H1 (cell line): ENCODE data around the gene SEZ6L. TPM values are rescaled to one million over a fixed set of nuclear protein-coding genes. Genes with fewer than 3 reads are reported as not detected.

Experiments
- CTCF ChIA-PET: fragments of 300-600 bp; sonication (Branson Sonifier 250); formaldehyde crosslinking; loops from one replicate; lab custom pipeline; 2021; ENCODE audit not compliant: partially characterized antibody; lab: Charles Lee
- POLR2A ChIA-PET: fragments of 300-600 bp; sonication (Branson Sonifier 250); formaldehyde crosslinking; loops from one replicate; lab custom pipeline; 2021; ENCODE audit warnings: inconsistent platforms; ENCODE audit not compliant: partially characterized antibody; lab: Charles Lee
- DNase-seq, 2 experiments: peaks; one replicate each; pipeline versions ENCODE4 v3.0.0 to v3.0.0-alpha.2; 2010 to 2022; ENCODE audit warnings: low spot score in 2 of 2, low read depth in 1 of 2, mixed read lengths in 1 of 2
- FAIRE-seq: peaks from 2 replicates; lab custom pipeline; 2011; peaks lifted over from hg19 to GRCh38; lab: Jason Lieb, UNC
- H2AFZ ChIP-seq: 2 replicates; pipeline ENCODE4 v1.8.1; 2012; ENCODE audit warnings: low read length, inconsistent platforms
- H2AK5ac ChIP-seq: 2 replicates; pipeline ENCODE4 v1.6.1; 2013; ENCODE audit warnings: low read depth, low read length
- H2BK120ac ChIP-seq: replicated peaks from 2 replicates; pipeline ENCODE3; 2013; ENCODE audit warnings: low read depth, low read length, inconsistent platforms
- H2BK12ac ChIP-seq: 2 replicates; pipeline ENCODE4 v1.6.1; 2013; ENCODE audit warnings: low read depth, low read length
- H2BK15ac ChIP-seq: 2 replicates; pipeline ENCODE4 v1.6.1; 2013; ENCODE audit warnings: low read length
- H2BK20ac ChIP-seq: 2 replicates; pipeline ENCODE4 v1.6.1; 2013; ENCODE audit warnings: low read length
- H2BK5ac ChIP-seq: 2 replicates; pipeline ENCODE4 v1.6.1; 2013; ENCODE audit warnings: low read depth, low read length
- H3K14ac ChIP-seq: 2 replicates; pipeline ENCODE4 v1.6.1; 2013; ENCODE audit warnings: inconsistent platforms; ENCODE audit not compliant: insufficient read length
- H3K18ac ChIP-seq: 2 replicates; pipeline ENCODE4 v1.6.1; 2013; ENCODE audit warnings: low read length; ENCODE audit errors: extremely low read depth
- H3K23ac ChIP-seq: 2 replicates; pipeline ENCODE4 v1.6.1; 2013; ENCODE audit warnings: inconsistent platforms; ENCODE audit not compliant: insufficient read length
- H3K23me2 ChIP-seq: 2 replicates; pipeline ENCODE4 v1.6.1; 2013; ENCODE audit warnings: low read depth, low read length
- H3K27ac ChIP-seq: 2 replicates; pipeline ENCODE4 v1.6.1; 2011; ENCODE audit warnings: low read depth, low read length, inconsistent platforms
- H3K27me3 ChIP-seq, 4 experiments: replicated peaks in 1 of 4; 1 replicate in 1 of 4; 2 replicates in 3 of 4; pipeline versions ENCODE4 v1.6.1 to v1.8.1; 2011 to 2013; ENCODE audit warnings: low read length in 3 of 4, mild to moderate bottlenecking in 3 of 4, inconsistent platforms in 2 of 4, mixed read lengths in 2 of 4, moderate library complexity in 1 of 4; ENCODE audit not compliant: control insufficient read depth in 3 of 4, insufficient read depth in 3 of 4; ENCODE audit errors: extremely low read depth in 1 of 4
- H3K36me3 ChIP-seq, 4 experiments: 2 replicates each; pipeline versions ENCODE4 v1.6.1 to v1.8.1; 2011 to 2013; ENCODE audit warnings: mild to moderate bottlenecking in 4 of 4, low read length in 3 of 4, moderate library complexity in 2 of 4, control low read depth in 1 of 4, inconsistent platforms in 1 of 4; ENCODE audit not compliant: insufficient read depth in 4 of 4, control insufficient read depth in 2 of 4
- H3K4ac ChIP-seq: replicated peaks from 2 replicates; pipeline ENCODE3; 2013; ENCODE audit warnings: low read length, low read depth, mixed read lengths, inconsistent platforms; ENCODE audit not compliant: insufficient read length
- H3K4me1 ChIP-seq, 4 experiments: replicated peaks in 1 of 4; 1 replicate in 1 of 4; 2 replicates in 3 of 4; pipeline versions ENCODE4 v1.6.1 to v1.8.1; 2011 to 2013; ENCODE audit warnings: low read length in 3 of 4, inconsistent platforms in 2 of 4, mixed read lengths in 1 of 4; ENCODE audit not compliant: insufficient read depth in 4 of 4, control insufficient read depth in 3 of 4
- H3K4me2 ChIP-seq, 2 experiments: 2 replicates each; pipeline versions ENCODE4 v1.6.1 to v1.8.1; 2011 to 2013; ENCODE audit warnings: low read depth in 2 of 2, low read length in 2 of 2, control low read depth in 1 of 2, inconsistent platforms in 1 of 2, mild to moderate bottlenecking in 1 of 2; ENCODE audit not compliant: insufficient read depth in 1 of 2
- H3K4me3 ChIP-seq, 4 experiments: fragments of 200-600, 300-600 bp in 1 of 4; sonication (generic), shearing (Covaris generic), sonication (Bioruptor Twin) in 1 of 4; 2 replicates each; pipeline versions ENCODE4 v1.5.1 to v1.8.1; 2011 to 2016; ENCODE audit warnings: low read length in 4 of 4, low read depth in 3 of 4, control low read depth in 2 of 4, inconsistent platforms in 2 of 4, mild to moderate bottlenecking in 2 of 4, mixed read lengths in 1 of 4, moderate library complexity in 1 of 4; ENCODE audit not compliant: insufficient read depth in 2 of 4; ENCODE audit errors: extremely low read depth in 1 of 4
- H3K56ac ChIP-seq: replicated peaks from 2 replicates; pipeline ENCODE3; 2013; ENCODE audit warnings: low read depth, mild to moderate bottlenecking, mixed read lengths, low read length, inconsistent platforms; ENCODE audit not compliant: insufficient read length
- H3K79me1 ChIP-seq: 2 replicates; pipeline ENCODE4 v1.6.1; 2013; ENCODE audit warnings: low read depth, low read length, control low read depth
- H3K79me2 ChIP-seq, 2 experiments: 2 replicates each; pipeline versions ENCODE4 v1.6.1 to v1.8.1; 2012 to 2013; ENCODE audit warnings: low read length in 2 of 2, mild to moderate bottlenecking in 2 of 2, inconsistent platforms in 1 of 2; ENCODE audit not compliant: insufficient read depth in 2 of 2, control insufficient read depth in 1 of 2
- H3K9ac ChIP-seq, 4 experiments: replicated peaks in 1 of 4; 1 replicate in 1 of 4; 2 replicates in 3 of 4; pipeline versions ENCODE4 v1.6.1 to v1.8.1; 2011 to 2013; ENCODE audit warnings: low read depth in 3 of 4, low read length in 3 of 4, control low read depth in 2 of 4, mild to moderate bottlenecking in 2 of 4, moderate library complexity in 2 of 4, inconsistent platforms in 1 of 4; ENCODE audit errors: extremely low read depth in 1 of 4
- H3K9me3 ChIP-seq, 2 experiments: 2 replicates each; pipeline versions ENCODE4 v1.6.1 to v1.8.1; 2012 to 2013; ENCODE audit warnings: mild to moderate bottlenecking in 2 of 2, moderate library complexity in 2 of 2, control low read depth in 1 of 2, inconsistent platforms in 1 of 2, low read depth in 1 of 2, low read length in 1 of 2, mixed read lengths in 1 of 2; ENCODE audit not compliant: insufficient read depth in 2 of 2
- H4K20me1 ChIP-seq, 2 experiments: replicated peaks in 1 of 2; 2 replicates each; pipeline versions ENCODE3 to v1.8.1; 2011 to 2013; ENCODE audit warnings: inconsistent platforms in 2 of 2, low read length in 2 of 2, mild to moderate bottlenecking in 1 of 2; ENCODE audit not compliant: insufficient read depth in 2 of 2, control insufficient read depth in 1 of 2
- H4K5ac ChIP-seq: 2 replicates; pipeline ENCODE4 v1.6.1; 2013; ENCODE audit warnings: low read length, low read depth, mixed read lengths, inconsistent platforms; ENCODE audit not compliant: insufficient read length
- H4K8ac ChIP-seq: 2 replicates; pipeline ENCODE4 v1.8.0; 2013; ENCODE audit warnings: mild to moderate bottlenecking, moderate library complexity, low read length, inconsistent platforms; ENCODE audit not compliant: insufficient read depth; ENCODE audit errors: extremely low read depth
- H4K91ac ChIP-seq: replicated peaks from 2 replicates; pipeline ENCODE3; 2013; ENCODE audit warnings: low read length, mixed read lengths, inconsistent platforms; ENCODE audit not compliant: insufficient read length
- CEBPB ChIP-seq: IDR thresholded peaks from 2 replicates; pipeline ENCODE4 v1.6.1; 2012; ENCODE audit warnings: low read depth, low read length
- CHD2 ChIP-seq: IDR thresholded peaks from 2 replicates; pipeline ENCODE4 v1.6.1; 2012; ENCODE audit warnings: low read length, improper control_type of control experiment
- GTF2F1 ChIP-seq: IDR thresholded peaks from 2 replicates; pipeline ENCODE4 v1.6.1; 2012; ENCODE audit warnings: low read depth, low read length, improper control_type of control experiment, borderline replicate concordance
- JUND ChIP-seq: IDR thresholded peaks from 2 replicates; pipeline ENCODE4 v1.6.1; 2011; ENCODE audit warnings: mild to moderate bottlenecking, improper control_type of control experiment, low read length
- KDM5A ChIP-seq: fragments of 200-600 bp; IDR thresholded peaks from 2 replicates; pipeline ENCODE4 v1.7.1; 2012; ENCODE audit warnings: mild to moderate bottlenecking, low read length, inconsistent platforms, mixed read lengths
- MAFK ChIP-seq: IDR thresholded peaks from 2 replicates; pipeline ENCODE4 v1.6.1; 2012; ENCODE audit warnings: low read depth, mild to moderate bottlenecking, improper control_type of control experiment, low read length
- NRF1 ChIP-seq: IDR thresholded peaks from 2 replicates; pipeline ENCODE4 v1.6.1; 2011; ENCODE audit warnings: mild to moderate bottlenecking, low read depth, low read length, improper control_type of control experiment
- PHF8 ChIP-seq: fragments of 200-600 bp; sonication (generic); conservative IDR thresholded peaks from 2 replicates; pipeline ENCODE4 v1.7.1; 2012; ENCODE audit warnings: low read depth, mild to moderate bottlenecking, inconsistent platforms, low read length, moderate library complexity
- RXRA ChIP-seq: IDR thresholded peaks from 2 replicates; pipeline ENCODE4 v1.6.1; 2011; ENCODE audit warnings: low read depth, mild to moderate bottlenecking, low read length, moderate library complexity; ENCODE audit not compliant: insufficient read depth
- TBP ChIP-seq: IDR thresholded peaks from 2 replicates; pipeline ENCODE4 v1.6.1; 2011; ENCODE audit warnings: low read depth, low read length, improper control_type of control experiment
- YY1 ChIP-seq: IDR thresholded peaks from 2 replicates; pipeline ENCODE4 v1.6.1; 2011; ENCODE audit warnings: low read depth, mild to moderate bottlenecking, low read length
- WGBS, 2 experiments: shearing (Covaris generic) in 1 of 2; methylation state at CpG; one replicate each; pipeline versions ENCODE4 v1.1.6 to v1.1.7; 2013 to 2015; ENCODE audit warnings: low lambda C conversion rate in 2 of 2, mixed read lengths in 2 of 2, inconsistent platforms in 1 of 2, low coverage in 1 of 2, missing lambda C conversion rate in 1 of 2; ENCODE audit not compliant: insufficient replicate concordance in 2 of 2, insufficient coverage in 1 of 2, insufficient read length in 1 of 2; ENCODE audit errors: extremely low coverage in 1 of 2, missing lambda C conversion rate in 1 of 2; 5-methylcytosine and 5-hydroxymethylcytosine counted together
- polyA plus RNA-seq, 7 experiments: library from polyadenylated mRNA; depleted of rRNA in 3 of 7; stranded (reverse) in 5 of 7; unstranded in 2 of 7; fragments of >200 nt in 5 of 7; fragments of 200-250 nt in 2 of 7; gene quantifications; 1 replicate in 5 of 7; 2 replicates in 1 of 7; 4 replicates in 1 of 7; pipeline versions ENCODE4 v1.2.1 to v1.2.3, GENCODE V29; 2011 to 2013; ENCODE audit warnings: missing spikeins in 2 of 7, mixed read lengths in 2 of 7
- total RNA-seq: library from RNA; stranded (reverse); fragmentation: NEBNext Ultra II Directional; extraction: Animal tissue kit (Norgen Biotek cat#: 25700); gene quantifications from 2 replicates; pipeline ENCODE4 v1.2.1, GENCODE V29; 2021
- TF ChIP-seq, protein P1 (sequence below): IDR thresholded peaks from 2 replicates; pipeline ENCODE4 v1.6.1; 2011; ENCODE audit warnings: low read length, improper control_type of control experiment

Gene SEZ6L
- total and polyA plus RNA-seq, 2 of the 8 experiments (the other 6 are each of a cell fraction or from before 2014, with no cell fraction given), result 0.06 to 0.33 TPM

DNA sequence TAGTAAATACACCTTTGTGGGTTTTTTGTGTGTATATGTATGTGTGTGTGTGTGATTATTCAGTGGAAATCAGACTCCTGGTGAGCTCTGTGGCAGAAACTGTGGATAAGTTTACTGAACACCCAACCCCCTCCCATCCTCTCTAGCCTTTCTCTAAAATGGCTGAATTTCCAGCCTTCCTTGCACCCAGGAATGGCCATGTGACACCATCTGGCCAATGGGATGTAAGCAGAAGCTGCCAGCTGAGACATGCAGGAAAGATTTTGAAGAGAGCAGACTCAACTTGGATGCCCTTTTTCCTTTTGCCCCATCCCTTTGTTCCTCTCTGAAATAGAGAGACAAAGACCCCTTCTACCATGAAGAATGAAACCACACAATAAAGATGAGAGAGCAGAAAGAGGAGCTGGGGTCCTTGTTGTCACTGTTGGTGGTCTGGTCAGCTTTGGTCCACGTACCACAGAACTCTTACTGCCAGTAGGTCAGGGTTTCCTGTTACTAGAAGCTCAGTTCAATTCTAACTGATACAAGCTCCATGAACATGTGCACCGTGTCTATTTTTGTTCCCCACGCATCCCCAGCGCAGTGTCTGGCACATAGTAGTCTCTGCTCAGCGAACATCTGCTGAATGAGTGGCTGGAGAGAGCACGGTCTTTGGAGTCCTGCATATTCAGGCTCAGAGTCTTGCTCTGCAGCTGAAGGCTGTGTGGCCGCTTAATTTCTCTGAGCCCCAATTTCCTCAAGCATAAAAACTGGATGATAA is 57.5 kb downstream of the SEZ6L start:
- POLR2A ChIA-PET, result interaction anchor here (0.6 kb wide), 1 partner anchor 46 kb away, joined by 3 read pairs; no protein-coding TSS in a partner anchor
- TF ChIP-seq, protein P1, sequence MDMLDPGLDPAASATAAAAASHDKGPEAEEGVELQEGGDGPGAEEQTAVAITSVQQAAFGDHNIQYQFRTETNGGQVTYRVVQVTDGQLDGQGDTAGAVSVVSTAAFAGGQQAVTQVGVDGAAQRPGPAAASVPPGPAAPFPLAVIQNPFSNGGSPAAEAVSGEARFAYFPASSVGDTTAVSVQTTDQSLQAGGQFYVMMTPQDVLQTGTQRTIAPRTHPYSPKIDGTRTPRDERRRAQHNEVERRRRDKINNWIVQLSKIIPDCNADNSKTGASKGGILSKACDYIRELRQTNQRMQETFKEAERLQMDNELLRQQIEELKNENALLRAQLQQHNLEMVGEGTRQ, result no peak
- TF ChIP-seq RXRA, result no peak
- TF ChIP-seq KDM5A, result no peak
- no peak for TF ChIP-seq TBP
- TF ChIP-seq NRF1, result no peak
- TF ChIP-seq YY1, result no peak
- TF ChIP-seq GTF2F1, result no peak
- TF ChIP-seq JUND, result no peak
- no peak for TF ChIP-seq CEBPB
- TF ChIP-seq PHF8, result no peak
- no peak for TF ChIP-seq MAFK
- no peak for TF ChIP-seq CHD2

More for the DNA sequence above, 57.5 kb downstream of the SEZ6L start:
- Histone ChIP-seq H3K4ac (no peak overlapping the region), H2AFZ (no peak overlapping the region), H4K91ac (no peak overlapping the region), H2BK20ac (no peak overlapping the region), H3K27me3 (no peaks in the 10 kb centered on the region; a peak in 1 of 7 replicates), H3K79me2 (no peaks in the 10 kb centered on the region), H3K27ac (no peak overlapping the region), H3K79me1 (no peaks in the 10 kb centered on the region), H3K23me2 (no peaks in the 10 kb centered on the region), H4K8ac (no peak overlapping the region), H3K56ac (no peak overlapping the region), H2AK5ac (no peak overlapping the region), H3K14ac (no peak overlapping the region), H3K18ac (no peak overlapping the region), H3K36me3 (no peaks in the 10 kb centered on the region), H4K5ac (no peak overlapping the region), H3K4me3 (no peak overlapping the region), H3K9me3 (0 out of 4 replicates have a peak, but pooled peaks cover 0 to 5% of the 10 kb centered on the region in 2 experiments), H3K9ac (no peak overlapping the region), H3K4me2 (no peak overlapping the region), H2BK15ac (no peak overlapping the region), H2BK5ac (no peak overlapping the region), H3K4me1 (no peaks in the 10 kb centered on the region), H2BK12ac (no peak overlapping the region), H4K20me1 (no peaks in the 10 kb centered on the region), H2BK120ac (no peak overlapping the region), H3K23ac (no peak overlapping the region)
- no peak for FAIRE-seq
- WGBS, 2 experiments, result 92% methylated on average over 7 of the region's 7 CpGs; no CpG with 5 or more reads in 1 of the 2 experiments
- CTCF ChIA-PET, result interaction anchor here (0.6 to 1.7 kb wide), 5 partner anchors 20 to 331 kb away, joined by 3 to 5 read pairs (median 3); no protein-coding TSS in a partner anchor
- no peak for DNase-seq
